Measurements from ENCODE around the gene EXOC2.

Gene EXOC2

DNA sequence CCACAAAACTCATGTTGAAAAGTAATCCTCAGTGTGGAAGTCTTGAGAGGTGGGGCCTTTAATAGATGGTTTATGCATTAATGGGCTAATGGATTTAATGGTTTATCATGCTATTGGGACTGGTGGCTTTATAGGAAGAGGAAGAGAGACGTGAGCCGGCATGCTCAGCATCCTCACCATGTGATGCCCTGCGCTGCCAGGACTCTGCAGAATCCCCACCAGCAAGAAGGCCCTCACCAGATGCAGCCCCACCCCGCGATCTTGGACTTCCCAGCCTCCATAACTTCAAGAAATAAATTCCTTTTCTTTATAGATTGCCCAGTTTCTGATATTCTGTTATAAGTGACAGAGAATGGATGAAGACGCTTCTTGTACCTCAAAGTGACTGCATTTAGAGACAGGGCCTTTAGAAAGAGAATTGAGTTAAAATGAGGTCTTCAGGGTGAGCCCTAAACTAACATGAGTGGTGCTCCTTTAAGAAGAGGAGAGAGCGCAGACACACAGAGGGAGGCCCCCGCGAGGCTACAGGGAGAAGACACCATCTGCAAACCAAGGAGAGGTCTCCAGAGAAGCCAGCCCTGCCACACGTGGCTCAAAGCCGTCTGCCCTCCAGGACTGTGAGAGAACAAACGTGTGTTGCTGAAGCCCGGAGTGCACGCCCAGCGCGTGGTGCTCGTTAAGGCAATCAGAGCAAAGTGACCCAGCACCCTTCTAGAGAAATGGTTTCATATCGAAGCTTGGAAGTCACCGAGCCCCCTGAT, 244.5 kb downstream of the EXOC2 start:
- Histone ChIP-seq H3K27me3 (ENCODE audit: control insufficient read depth, insufficient read depth, low read length) (no peaks in the 10 kb centered on the region), H3K27ac (ENCODE audit: low read depth, low read length) (no peak overlapping the region), H3K36me3 (ENCODE audit: control insufficient read depth, insufficient read depth, low read length) (no peaks in the 10 kb centered on the region), H3K9ac (ENCODE audit: low read length) (no peak overlapping the region), H3K4me1 (ENCODE audit: control insufficient read depth, insufficient read depth, low read length) (no peaks in the 10 kb centered on the region; the same call in 1 of the 2 replicates), H3K4me3 (ENCODE audit: low read depth, low read length) (no peak overlapping the region), H3K9me3 (ENCODE audit: control insufficient read depth, insufficient read depth, low read depth, low read length) (peaks cover 24% of the 10 kb centered on the region)

DNA sequence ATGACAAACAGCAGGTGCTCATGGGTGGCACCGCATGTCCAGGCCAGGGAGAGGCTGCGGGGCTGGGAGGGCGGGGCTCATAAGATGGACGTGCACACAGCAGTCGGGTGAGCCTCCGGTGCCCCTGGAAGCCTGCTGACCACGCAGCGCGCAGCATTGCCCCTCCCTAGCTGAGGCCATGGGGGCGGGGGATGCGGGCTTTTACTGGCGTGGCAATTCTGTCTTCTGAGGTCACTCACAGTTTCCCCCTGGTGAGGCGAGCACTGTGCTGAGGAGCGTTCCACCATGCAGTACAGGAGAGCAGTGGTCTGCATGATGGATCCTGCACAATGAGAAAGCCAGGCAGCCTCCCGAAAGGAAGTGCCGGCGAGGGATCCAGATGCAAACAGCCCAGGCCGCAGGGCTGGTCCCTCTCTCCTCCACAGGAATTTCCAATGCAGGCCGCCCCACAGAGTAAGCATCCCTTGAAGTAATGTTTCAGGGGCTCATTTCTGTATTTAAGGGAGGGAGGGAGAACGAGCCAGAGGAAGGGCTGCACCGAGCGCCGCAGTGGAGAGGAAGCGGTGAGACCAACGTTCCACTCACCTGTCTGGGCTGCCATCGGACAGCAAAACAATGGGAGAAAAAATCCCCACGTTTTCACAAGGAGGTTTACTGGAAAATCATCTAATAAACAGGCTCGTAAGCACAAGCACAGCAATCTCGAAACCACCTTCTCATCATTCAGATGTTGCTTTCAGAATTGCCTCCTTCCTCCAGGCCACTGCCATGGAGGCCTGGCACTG, 245.4 kb downstream of the EXOC2 start:
- no peak overlapping the region for H3K4me3 ChIP-seq (ENCODE audit: low read depth, low read length)
- no peaks in the 10 kb centered on the region for H3K36me3 ChIP-seq (ENCODE audit: control insufficient read depth, insufficient read depth, low read length)
- H3K9me3 ChIP-seq (ENCODE audit: control insufficient read depth, insufficient read depth, low read depth, low read length) = peaks cover 24% of the 10 kb centered on the region
- no peak overlapping the region for H3K9ac ChIP-seq (ENCODE audit: low read length)
- no peaks in the 10 kb centered on the region; the same call in 1 of the 2 replicates for H3K4me1 ChIP-seq (ENCODE audit: control insufficient read depth, insufficient read depth, low read length)
- H3K27me3 ChIP-seq (ENCODE audit: control insufficient read depth, insufficient read depth, low read length) = no peaks in the 10 kb centered on the region
- no peak overlapping the region for H3K27ac ChIP-seq (ENCODE audit: low read depth, low read length)

- no peaks in the 10 kb centered on the region for H3K36me3 ChIP-seq (ENCODE audit: control insufficient read depth, insufficient read depth, low read length)
- no peak overlapping the region for H3K4me3 ChIP-seq (ENCODE audit: low read depth, low read length)
- H3K9me3 ChIP-seq (ENCODE audit: control insufficient read depth, insufficient read depth, low read depth, low read length) = peaks cover 24% of the 10 kb centered on the region
- H3K27ac ChIP-seq (ENCODE audit: low read depth, low read length) = no peak overlapping the region
- H3K4me1 ChIP-seq (ENCODE audit: control insufficient read depth, insufficient read depth, low read length) = no peaks in the 10 kb centered on the region; the same call in 1 of the 2 replicates
- H3K27me3 ChIP-seq (ENCODE audit: control insufficient read depth, insufficient read depth, low read length) = no peaks in the 10 kb centered on the region
- H3K9ac ChIP-seq (ENCODE audit: low read length) = no peak overlapping the region
Measured at GRCh38 chr6:446418-447366, 246.2 kb downstream of the EXOC2 start.

DNA sequence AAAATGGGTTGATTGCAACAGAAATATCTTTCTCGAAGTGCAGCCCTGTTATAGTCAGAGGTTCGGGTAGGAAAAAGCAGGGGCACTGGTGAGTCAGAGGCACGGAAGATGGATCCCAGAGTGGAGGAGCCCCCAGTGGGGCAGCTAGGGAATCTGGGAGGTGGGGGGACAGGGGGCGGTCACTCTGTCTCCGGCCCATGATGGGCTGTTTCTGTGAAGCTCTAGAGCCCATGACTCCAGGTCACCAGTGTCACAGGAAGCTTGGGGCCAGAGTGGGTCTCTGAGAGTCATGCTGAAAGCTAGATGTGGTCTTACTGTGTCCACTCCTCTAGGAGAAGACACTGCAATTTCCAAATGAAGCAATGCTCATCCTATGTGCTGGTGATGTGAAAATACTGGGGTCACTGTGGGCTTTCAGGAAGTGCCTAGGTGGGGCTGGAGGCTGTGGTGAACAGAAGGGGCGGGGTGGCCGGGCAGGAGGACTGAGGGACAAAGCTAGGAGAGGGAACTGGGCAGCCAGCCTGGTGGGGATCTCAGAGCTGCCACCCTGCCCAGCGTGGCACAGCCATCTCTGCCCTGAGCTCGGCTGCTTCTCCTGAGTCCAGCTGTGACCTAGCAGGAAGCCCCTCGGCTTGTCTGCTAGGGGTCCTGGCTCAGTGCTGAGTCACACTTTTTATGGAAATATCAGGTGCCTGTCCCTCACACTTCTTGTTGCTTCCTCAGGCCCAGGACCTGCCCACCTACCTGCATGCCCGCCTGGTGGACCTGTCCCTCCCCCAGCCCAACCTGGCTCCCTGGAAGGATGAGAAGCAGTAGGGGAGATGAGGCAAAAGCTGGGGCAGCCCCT, 247.1 kb downstream of the EXOC2 start:
- Histone ChIP-seq H3K9ac (ENCODE audit: low read length) (no peak overlapping the region), H3K4me1 (ENCODE audit: control insufficient read depth, insufficient read depth, low read length) (no peaks in the 10 kb centered on the region; the same call in 1 of the 2 replicates), H3K27ac (ENCODE audit: low read depth, low read length) (no peak overlapping the region), H3K9me3 (ENCODE audit: control insufficient read depth, insufficient read depth, low read depth, low read length) (peaks cover 24% of the 10 kb centered on the region), H3K4me3 (ENCODE audit: low read depth, low read length) (no peak overlapping the region), H3K36me3 (ENCODE audit: control insufficient read depth, insufficient read depth, low read length) (no peaks in the 10 kb centered on the region), H3K27me3 (ENCODE audit: control insufficient read depth, insufficient read depth, low read length) (no peaks in the 10 kb centered on the region)

DNA sequence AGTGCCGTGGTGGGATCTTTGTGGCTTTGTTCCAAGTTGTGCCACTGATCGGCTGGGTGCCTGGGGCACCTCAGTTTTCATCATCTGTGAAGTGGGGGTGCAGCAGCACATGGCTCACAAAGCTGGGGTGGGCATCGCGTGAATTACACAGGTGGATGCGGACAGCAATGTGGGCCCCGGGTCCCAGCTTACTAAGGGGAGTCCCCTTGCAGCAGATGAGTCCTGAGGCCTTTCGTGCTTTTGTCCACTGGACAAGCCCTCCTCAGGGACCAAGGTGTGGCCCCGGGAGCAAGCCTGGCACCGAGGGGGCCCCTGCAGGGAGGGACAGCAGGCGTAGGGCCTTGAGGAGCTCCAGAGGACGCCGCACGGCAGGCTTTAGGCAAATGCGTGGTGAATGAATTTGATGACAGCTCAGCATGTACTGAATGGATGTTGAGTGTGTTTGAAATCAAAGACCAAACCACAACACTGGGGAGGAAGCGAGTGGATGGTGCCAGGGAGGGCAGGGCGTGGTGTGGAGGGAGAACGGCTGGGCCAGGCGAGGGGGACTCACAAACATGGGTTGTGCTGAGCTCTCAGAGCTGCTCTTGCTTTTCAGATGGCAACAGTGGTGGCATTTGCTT, 248.2 kb downstream of the EXOC2 start:
- Histone ChIP-seq H3K4me1 (ENCODE audit: control insufficient read depth, insufficient read depth, low read length) (no peaks in the 10 kb centered on the region; the same call in 1 of the 2 replicates), H3K36me3 (ENCODE audit: control insufficient read depth, insufficient read depth, low read length) (no peaks in the 10 kb centered on the region), H3K4me3 (ENCODE audit: low read depth, low read length) (no peak overlapping the region), H3K27ac (ENCODE audit: low read depth, low read length) (no peak overlapping the region), H3K9me3 (ENCODE audit: control insufficient read depth, insufficient read depth, low read depth, low read length) (peaks cover 16% of the 10 kb centered on the region; the same call in 1 of the 2 replicates), H3K27me3 (ENCODE audit: control insufficient read depth, insufficient read depth, low read length) (peaks cover 4% of the 10 kb centered on the region; the same call in 1 of the 2 replicates), H3K9ac (ENCODE audit: low read length) (no peak overlapping the region)

GRCh38 chr6:443621-444159, 249.2 kb downstream of the EXOC2 start:
- Histone ChIP-seq H3K4me3 (ENCODE audit: low read depth, low read length) (no peak overlapping the region), H3K9me3 (ENCODE audit: control insufficient read depth, insufficient read depth, low read depth, low read length) (peaks cover 5% of the 10 kb centered on the region; the same call in 1 of the 2 replicates), H3K27ac (ENCODE audit: low read depth, low read length) (no peak overlapping the region), H3K9ac (ENCODE audit: low read length) (no peak overlapping the region), H3K4me1 (ENCODE audit: control insufficient read depth, insufficient read depth, low read length) (no peaks in the 10 kb centered on the region; the same call in 1 of the 2 replicates), H3K36me3 (ENCODE audit: control insufficient read depth, insufficient read depth, low read length) (no peaks in the 10 kb centered on the region), H3K27me3 (ENCODE audit: control insufficient read depth, insufficient read depth, low read length) (peaks cover 6% of the 10 kb centered on the region; the same call in 1 of the 2 replicates)

- H3K4me1 ChIP-seq (ENCODE audit: control insufficient read depth, insufficient read depth, low read length) = no peaks in the 10 kb centered on the region; the same call in 1 of the 2 replicates
- H3K27me3 ChIP-seq (ENCODE audit: control insufficient read depth, insufficient read depth, low read length) = peaks cover 6% of the 10 kb centered on the region; the same call in 1 of the 2 replicates
- no peaks in the 10 kb centered on the region for H3K36me3 ChIP-seq (ENCODE audit: control insufficient read depth, insufficient read depth, low read length)
Measured at GRCh38 chr6:441126-441920, 251.6 kb downstream of the EXOC2 start.

GRCh38 chr6:439641-440167, 253.2 kb downstream of the EXOC2 start:
- Histone ChIP-seq H3K27ac (ENCODE audit: low read depth, low read length) (no peak overlapping the region), H3K9ac (ENCODE audit: low read length) (no peak overlapping the region), H3K9me3 (ENCODE audit: control insufficient read depth, insufficient read depth, low read depth, low read length) (0 out of 2 replicates have a peak, but pooled peaks cover 4% of the 10 kb centered on the region), H3K4me1 (ENCODE audit: control insufficient read depth, insufficient read depth, low read length) (no peaks in the 10 kb centered on the region), H3K36me3 (ENCODE audit: control insufficient read depth, insufficient read depth, low read length) (no peaks in the 10 kb centered on the region), H3K4me3 (ENCODE audit: low read depth, low read length) (no peak overlapping the region), H3K27me3 (ENCODE audit: control insufficient read depth, insufficient read depth, low read length) (peaks cover 6% of the 10 kb centered on the region; the same call in 1 of the 2 replicates)

More at GRCh38 chr6:441126-441920, 251.6 kb downstream of the EXOC2 start:
- no peak overlapping the region for H3K9ac ChIP-seq (ENCODE audit: low read length)
- H3K9me3 ChIP-seq (ENCODE audit: control insufficient read depth, insufficient read depth, low read depth, low read length) = no peaks in the 10 kb centered on the region
- H3K27ac ChIP-seq (ENCODE audit: low read depth, low read length) = no peak overlapping the region
- H3K4me3 ChIP-seq (ENCODE audit: low read depth, low read length) = no peak overlapping the region

Measured in HUES6 (cell line).